Naive thymus-derived CD4-positive, alpha-beta T cell (primary cell): ENCODE data around the gene LRRC32. TPM values are rescaled to one million over a fixed set of nuclear protein-coding genes. Genes with fewer than 3 reads are reported as not detected.

Source experiments
- ATAC-seq: fragments of 150-1000 bp; cut with Tn5 transposase; 2 replicates; pipeline ENCODE4 v1.10.0; 2021; ENCODE audit warnings: mild to moderate bottlenecking, moderate library complexity
- CTCF ChIA-PET: fragments of 350-600 bp; sonication (Branson Sonifier 250); formaldehyde crosslinking; loops from one replicate; lab custom pipeline; 2021; ENCODE audit warnings: antibody characterized with exemption; lab: Charles Lee
- POLR2A ChIA-PET: fragments of 350-600 bp; sonication (Branson Sonifier 250); formaldehyde crosslinking; loops from one replicate; lab custom pipeline; 2021; ENCODE audit warnings: antibody characterized with exemption, inconsistent platforms; lab: Charles Lee
- DNase-seq, 9 donors: peaks; one replicate each; pipeline versions ENCODE4 v3.0.0 to v3.0.0-alpha.2; 2020 to 2022; ENCODE audit warnings: mixed read lengths in 1 of 9
- H3K27ac ChIP-seq: one replicate; pipeline ENCODE4 v1.7.0; 2013; ENCODE audit warnings: mild to moderate bottlenecking, low read depth, low read length, moderate library complexity
- H3K27me3 ChIP-seq, 2 donors: one replicate each; pipeline ENCODE4 v1.7.0; 2013; ENCODE audit warnings: low read length in 2 of 2, mild to moderate bottlenecking in 2 of 2, moderate library complexity in 2 of 2; ENCODE audit not compliant: control insufficient read depth in 2 of 2, insufficient read depth in 2 of 2
- H3K36me3 ChIP-seq, 3 experiments: 1 replicate in 2 of 3; 2 replicates in 1 of 3; pipeline ENCODE4 v1.7.0; 2013; ENCODE audit warnings: low read length in 3 of 3, mild to moderate bottlenecking in 3 of 3, moderate library complexity in 1 of 3; ENCODE audit not compliant: insufficient read depth in 3 of 3, control insufficient read depth in 2 of 3
- H3K4me1 ChIP-seq, 2 donors: one replicate each; pipeline ENCODE4 v1.7.0; 2013; ENCODE audit warnings: low read length in 2 of 2, mild to moderate bottlenecking in 2 of 2, moderate library complexity in 1 of 2; ENCODE audit not compliant: control insufficient read depth in 2 of 2, insufficient read depth in 2 of 2
- H3K4me3 ChIP-seq: 2 replicates; pipeline ENCODE4 v1.7.0; 2013; ENCODE audit warnings: mild to moderate bottlenecking, low read length
- H3K9me3 ChIP-seq, 3 experiments: 1 replicate in 2 of 3; 2 replicates in 1 of 3; pipeline ENCODE4 v1.7.0; 2013; ENCODE audit warnings: low read length in 3 of 3; ENCODE audit not compliant: control insufficient read depth in 2 of 3
- H3K27ac Mint-ChIP-seq, 9 donors: one replicate each; pipeline ENCODE4 v1.8.0; 2020 to 2022; ENCODE audit warnings: mixed read lengths in 9 of 9, mild to moderate bottlenecking in 8 of 9, moderate library complexity in 5 of 9, inconsistent platforms in 2 of 9
- H3K27me3 Mint-ChIP-seq, 5 donors: one replicate each; pipeline ENCODE4 v1.8.0; 2021 to 2022; ENCODE audit warnings: mixed read lengths in 5 of 5, mild to moderate bottlenecking in 1 of 5
- H3K36me3 Mint-ChIP-seq, 5 donors: one replicate each; pipeline ENCODE4 v1.8.0; 2020 to 2022; ENCODE audit warnings: mixed read lengths in 5 of 5, mild to moderate bottlenecking in 3 of 5, inconsistent platforms in 1 of 5
- H3K4me1 Mint-ChIP-seq, 7 donors: one replicate each; pipeline ENCODE4 v1.8.0; 2020 to 2022; ENCODE audit warnings: mixed read lengths in 7 of 7, mild to moderate bottlenecking in 3 of 7, inconsistent platforms in 1 of 7
- H3K4me3 Mint-ChIP-seq, 10 donors: one replicate each; pipeline ENCODE4 v1.8.0; 2020 to 2022; ENCODE audit warnings: mild to moderate bottlenecking in 10 of 10, mixed read lengths in 10 of 10, moderate library complexity in 6 of 10, inconsistent platforms in 2 of 10
- H3K9me3 Mint-ChIP-seq, 11 donors: one replicate each; pipeline ENCODE4 v1.8.0; 2020 to 2022; ENCODE audit warnings: mixed read lengths in 11 of 11, mild to moderate bottlenecking in 4 of 11, inconsistent platforms in 1 of 11, moderate library complexity in 1 of 11
- intact Hi-C, 2 donors: fragments of 100-400 bp; cut with micrococcal nuclease; formaldehyde crosslinking; loops; one replicate each; pipeline ENCODE4 v1.15.1; 2023
- polyA plus RNA-seq, 2 donors: library from polyadenylated mRNA; unstranded; fragments of 300-500 nt; fragmentation: Illumina TruSeq; gene quantifications; one replicate each; pipeline ENCODE4 v1.2.3, GENCODE V29; 2021
- total RNA-seq, 6 experiments: library from RNA in 5 of 6; stranded (reverse) in 5 of 6; gene quantifications; 1 replicate in 5 of 6; 2 replicates in 1 of 6; pipeline ENCODE4 v1.2.3 and lab custom pipeline; 2021 to 2026

The LRRC32 gene
- total and polyA plus RNA-seq, 7 experiments from 2014 or later = 0.08 to 4.5 (median 0.61) TPM; not detected in 3

DNA sequence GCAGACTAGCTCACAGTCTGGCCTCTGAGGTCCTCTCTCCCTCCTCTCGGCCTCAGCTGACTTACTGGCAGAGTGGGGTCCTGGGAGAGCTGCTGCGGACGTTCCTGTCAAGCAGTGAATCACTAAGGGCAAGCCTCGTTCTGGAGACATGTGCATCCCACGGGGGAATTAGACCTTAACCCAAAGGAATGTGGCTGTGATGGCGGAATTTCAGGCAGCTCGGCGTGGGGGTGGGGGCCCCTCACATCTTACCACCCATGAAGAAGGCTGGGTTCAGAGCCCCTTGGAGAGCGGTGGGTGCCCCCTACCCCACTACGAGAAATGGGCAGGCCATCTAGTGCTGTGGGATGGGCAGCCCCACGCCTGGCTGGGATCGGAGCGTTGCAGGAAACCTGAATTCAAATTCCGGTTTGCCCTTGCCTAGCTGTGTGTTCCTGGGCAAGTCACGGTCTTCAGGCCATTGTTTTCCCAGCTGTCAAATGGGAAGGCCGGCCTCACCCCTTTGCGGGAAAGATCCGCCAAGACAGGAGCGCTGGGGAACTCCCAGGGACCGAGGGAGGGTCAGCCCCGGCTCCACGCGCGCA, 554 bp downstream of the LRRC32 start:
- intact Hi-C loops = loop anchor here in 1 of 2 donors (5.0 kb wide), 2 partner anchors 43 to 73 kb away; no protein-coding TSS in a partner anchor
- no peaks in the 10 kb centered on the region for H3K36me3 ChIP-seq
- H3K27me3 ChIP-seq = peaks cover 0 to 7% of the 10 kb centered on the region in 2 donors
- H3K27ac ChIP-seq = no peak overlapping the region
- Mint-ChIP-seq H3K9me3 (peaks cover 0 to 2% (median 0%) of the 10 kb centered on the region in 11 donors), H3K27me3 (peaks cover 29 to 36% (median 32%) of the 10 kb centered on the region in 5 donors), H3K4me1 (peaks cover 11 to 37% (median 27%) of the 10 kb centered on the region in 7 donors), H3K27ac (peak overlapping the region in 1 of 9 donors; percentile 82), H3K36me3 (peaks cover 0 to 6% (median 0%) of the 10 kb centered on the region in 5 donors), H3K4me3 (peak overlapping the region; percentile 58 to 77 (median 69))
- ChIA-PET CTCF (interaction anchor here (1.1 kb wide), 1 partner anchor 22 kb away, joined by 3 read pairs; no protein-coding TSS in a partner anchor), POLR2A (no interaction called here)
- no peaks in the 10 kb centered on the region for H3K9me3 ChIP-seq
- DNase-seq (no peak), ATAC-seq (no peak)
- H3K4me1 ChIP-seq = peaks cover 7 to 34% of the 10 kb centered on the region in 2 donors
- H3K4me3 ChIP-seq = peak overlapping the region; percentile 35

DNA sequence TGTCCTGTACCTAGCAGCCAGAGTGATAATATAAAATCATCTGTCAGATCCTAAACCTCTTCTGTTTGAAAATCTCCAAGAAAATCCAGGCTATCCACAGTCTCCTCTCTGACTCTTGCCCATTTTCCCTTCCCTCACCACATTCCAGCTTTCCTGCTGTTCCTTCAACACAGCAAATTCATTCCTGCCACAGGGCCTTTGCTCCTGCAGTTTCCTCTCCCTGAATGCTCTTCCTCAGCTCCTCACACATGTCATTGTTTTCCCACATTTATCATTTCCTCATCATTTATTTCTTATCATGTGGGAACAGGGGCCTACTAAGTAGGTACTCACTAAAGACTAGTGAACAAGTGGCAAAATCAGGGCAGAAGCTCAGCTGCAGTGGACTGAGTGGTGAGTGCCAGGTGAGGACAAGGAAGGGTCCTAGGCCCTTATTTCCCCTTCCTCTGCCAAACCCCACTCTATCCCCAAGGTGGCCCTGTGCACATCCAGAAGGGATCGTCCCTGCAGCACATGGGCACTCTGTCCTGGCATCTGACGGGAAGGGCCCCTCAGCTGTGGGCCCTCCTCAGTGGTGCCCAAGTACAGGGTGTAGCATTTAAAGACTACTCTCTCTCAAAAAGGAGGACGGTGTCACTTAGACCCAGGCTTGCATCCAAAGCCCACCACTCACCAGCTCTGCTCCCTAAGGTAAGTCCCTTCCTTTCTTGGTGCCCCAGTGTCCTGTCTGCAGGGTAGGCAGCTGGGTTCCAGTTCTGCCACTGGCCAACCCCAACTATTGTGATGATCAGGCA, 2.0 kb downstream of the LRRC32 start:
- POLR2A ChIA-PET = no interaction called here
- no peak overlapping the region for H3K27ac Mint-ChIP-seq
- no peak overlapping the region for H3K4me3 ChIP-seq
- H3K36me3 ChIP-seq = no peaks in the 10 kb centered on the region
- H3K27me3 Mint-ChIP-seq = peaks cover 29 to 36% (median 32%) of the 10 kb centered on the region in 5 donors
- peaks cover 0 to 2% (median 0%) of the 10 kb centered on the region in 11 donors for H3K9me3 Mint-ChIP-seq
- peaks cover 18 to 49% (median 36%) of the 10 kb centered on the region in 7 donors for H3K4me1 Mint-ChIP-seq
- H3K36me3 Mint-ChIP-seq = peaks cover 0 to 6% (median 0%) of the 10 kb centered on the region in 5 donors
- ATAC-seq (no peak), DNase-seq (no peak)
- peaks cover 0 to 7% of the 10 kb centered on the region in 2 donors for H3K27me3 ChIP-seq
- H3K27ac ChIP-seq = no peak overlapping the region
- peak overlapping the region in 7 of 10 donors; percentile 36 to 78 (median 58) for H3K4me3 Mint-ChIP-seq
- no peaks in the 10 kb centered on the region for H3K9me3 ChIP-seq
- CTCF ChIA-PET = no interaction called here
- peaks cover 13 to 36% of the 10 kb centered on the region in 2 donors for H3K4me1 ChIP-seq
- intact Hi-C loops = no loop called here

DNA sequence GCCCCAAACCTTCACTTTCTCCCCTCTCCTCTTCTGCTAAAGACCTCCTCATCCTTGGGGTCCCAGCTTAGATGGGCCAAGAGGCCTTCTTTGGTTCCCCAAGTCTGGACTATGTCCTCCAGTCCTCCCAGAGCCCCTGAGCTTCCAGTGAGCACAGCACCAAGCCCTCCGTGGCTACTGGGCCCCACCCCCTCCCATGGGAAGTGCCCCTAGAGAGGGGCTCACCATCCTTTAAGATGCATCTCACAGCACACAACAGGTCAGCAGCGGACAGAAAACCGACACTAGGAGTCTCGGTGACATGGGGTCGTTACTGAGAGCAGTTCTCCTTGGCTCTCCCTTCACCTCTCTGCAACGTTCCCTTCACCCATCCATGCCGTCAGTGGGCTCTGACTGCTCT, 2.7 kb downstream of the LRRC32 start:
- peaks cover 11 to 44% (median 30%) of the 10 kb centered on the region in 7 donors for H3K4me1 Mint-ChIP-seq

DNA sequence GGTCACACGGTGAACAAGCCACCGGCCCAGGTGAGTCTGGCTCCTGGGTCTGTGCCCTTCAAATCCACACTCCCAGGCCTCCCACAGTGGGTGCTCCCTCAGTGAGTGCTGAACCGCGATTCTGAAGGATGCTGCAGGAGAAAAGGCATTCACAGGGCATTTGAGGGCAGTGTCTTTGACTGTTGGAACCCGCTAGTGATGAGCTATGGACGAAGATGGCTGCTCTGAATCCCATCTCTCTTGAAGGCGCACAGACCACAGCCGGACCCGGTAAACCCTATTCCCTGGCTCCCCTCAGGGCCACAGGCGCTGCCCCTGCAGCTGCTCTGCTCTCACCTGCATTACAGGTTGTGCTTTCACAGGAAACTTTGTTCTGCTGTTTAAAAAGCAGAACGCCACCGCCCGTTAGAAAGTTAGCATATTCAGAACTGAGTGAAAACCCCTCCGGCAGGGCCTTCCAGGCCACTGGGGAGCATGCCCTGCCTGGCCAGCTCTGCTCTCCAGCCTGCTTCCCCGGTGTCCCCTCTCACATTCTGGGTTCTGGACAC, 3.2 kb downstream of the LRRC32 start:
- Histone ChIP-seq H3K27ac (no peak overlapping the region), H3K4me1 (peaks cover 13 to 25% of the 10 kb centered on the region in 2 donors), H3K36me3 (no peaks in the 10 kb centered on the region), H3K9me3 (no peaks in the 10 kb centered on the region), H3K27me3 (peaks cover 0 to 7% of the 10 kb centered on the region in 2 donors), H3K4me3 (no peak overlapping the region)
- H3K4me3 Mint-ChIP-seq = peak overlapping the region in 1 of 10 donors; percentile 21
- peaks cover 0 to 6% (median 0%) of the 10 kb centered on the region in 5 donors for H3K36me3 Mint-ChIP-seq
- CTCF ChIA-PET = interaction anchor here (0.6 kb wide), 1 partner anchor 54 kb away, joined by 4 read pairs; no protein-coding TSS in a partner anchor
- ATAC-seq (no peak), DNase-seq (peak in 1 of 9 donors; percentile 4)
- POLR2A ChIA-PET = no interaction called here
- H3K9me3 Mint-ChIP-seq = peaks cover 0 to 2% (median 0%) of the 10 kb centered on the region in 11 donors
- H3K4me1 Mint-ChIP-seq = peaks cover 10 to 41% (median 27%) of the 10 kb centered on the region in 7 donors
- H3K27me3 Mint-ChIP-seq = peaks cover 26 to 35% (median 32%) of the 10 kb centered on the region in 5 donors
- intact Hi-C loops = no loop called here
- no peak overlapping the region for H3K27ac Mint-ChIP-seq

More for the DNA sequence above, 2.7 kb downstream of the LRRC32 start:
- H3K27ac Mint-ChIP-seq = no peak overlapping the region
- ChIA-PET CTCF (interaction anchor here (0.6 kb wide), 1 partner anchor 54 kb away, joined by 4 read pairs; no protein-coding TSS in a partner anchor), POLR2A (no interaction called here)
- H3K9me3 Mint-ChIP-seq = peaks cover 0 to 2% (median 0%) of the 10 kb centered on the region in 11 donors
- H3K36me3 Mint-ChIP-seq = peaks cover 0 to 6% (median 0%) of the 10 kb centered on the region in 5 donors
- ATAC-seq (no peak), DNase-seq (peak in 1 of 9 donors; percentile 4)
- H3K27me3 Mint-ChIP-seq = peaks cover 27 to 35% (median 32%) of the 10 kb centered on the region in 5 donors
- H3K4me3 ChIP-seq = no peak overlapping the region
- H3K27ac ChIP-seq = no peak overlapping the region
- no peaks in the 10 kb centered on the region for H3K36me3 ChIP-seq
- peaks cover 0 to 7% of the 10 kb centered on the region in 2 donors for H3K27me3 ChIP-seq
- H3K4me1 ChIP-seq = peaks cover 13 to 30% of the 10 kb centered on the region in 2 donors
- no peaks in the 10 kb centered on the region for H3K9me3 ChIP-seq
- intact Hi-C loops = no loop called here
- H3K4me3 Mint-ChIP-seq = peak overlapping the region in 1 of 10 donors; percentile 21

DNA sequence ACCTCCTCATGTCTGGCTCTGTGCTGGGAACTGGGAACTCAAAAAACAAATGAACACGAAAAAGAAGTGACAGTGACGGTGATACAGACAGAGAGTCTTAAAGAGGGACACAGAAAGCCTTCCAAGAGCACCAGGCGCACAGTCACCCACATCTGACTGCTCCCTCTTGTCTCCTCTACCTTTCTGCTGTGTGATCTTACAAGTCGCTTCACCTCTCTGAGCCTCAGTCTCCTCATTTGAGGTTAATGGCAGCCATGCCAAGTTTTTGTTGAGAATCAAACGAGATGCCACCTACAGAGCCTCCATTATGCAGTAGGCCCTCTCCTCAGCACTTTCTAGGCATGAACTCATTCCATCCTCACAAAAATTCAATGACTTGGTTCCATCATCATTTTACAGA, 3.7 kb downstream of the LRRC32 start:
- POLR2A ChIA-PET = no interaction called here

DNA sequence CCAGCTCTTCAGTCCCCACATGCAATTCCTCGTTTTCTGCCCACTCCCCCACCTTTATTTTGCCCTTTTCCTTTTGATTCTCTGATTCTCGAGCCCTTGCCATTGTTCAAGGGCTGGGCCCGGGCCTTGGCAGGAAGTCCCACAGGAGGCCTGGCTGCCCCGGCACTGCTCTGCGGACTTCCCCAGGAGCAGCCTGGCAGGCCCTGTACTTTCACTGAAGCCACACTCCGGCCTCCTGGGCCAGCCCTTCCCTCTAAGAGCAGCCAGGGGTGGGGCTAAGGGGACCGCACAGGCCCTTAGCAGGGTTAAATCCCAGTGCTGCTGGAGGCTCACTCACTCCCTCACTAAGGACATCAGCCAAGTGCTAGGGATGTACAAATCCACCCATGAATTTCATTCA, 4.1 kb downstream of the LRRC32 start:
- peak; percentile 30 for ATAC-seq

More for the DNA sequence above, 3.7 kb downstream of the LRRC32 start:
- Histone ChIP-seq H3K27ac (no peak overlapping the region), H3K36me3 (no peaks in the 10 kb centered on the region), H3K9me3 (no peaks in the 10 kb centered on the region), H3K4me1 (peaks cover 13 to 20% of the 10 kb centered on the region in 2 donors), H3K27me3 (peaks cover 0 to 7% of the 10 kb centered on the region in 2 donors), H3K4me3 (no peak overlapping the region)
- H3K27me3 Mint-ChIP-seq = peaks cover 24 to 35% (median 31%) of the 10 kb centered on the region in 5 donors
- ATAC-seq (no peak), DNase-seq (no peak)
- H3K27ac Mint-ChIP-seq = no peak overlapping the region
- peaks cover 10 to 40% (median 27%) of the 10 kb centered on the region in 7 donors for H3K4me1 Mint-ChIP-seq
- peaks cover 0 to 6% (median 0%) of the 10 kb centered on the region in 5 donors for H3K36me3 Mint-ChIP-seq
- H3K9me3 Mint-ChIP-seq = peaks cover 0 to 2% (median 0%) of the 10 kb centered on the region in 11 donors
- CTCF ChIA-PET = no interaction called here
- intact Hi-C loops = no loop called here
- no peak overlapping the region for H3K4me3 Mint-ChIP-seq

More for the DNA sequence above, 4.1 kb downstream of the LRRC32 start:
- peaks cover 0 to 6% (median 0%) of the 10 kb centered on the region in 5 donors for H3K36me3 Mint-ChIP-seq
- peaks cover 10 to 36% (median 24%) of the 10 kb centered on the region in 7 donors for H3K4me1 Mint-ChIP-seq
- H3K27ac ChIP-seq = no peak overlapping the region
- H3K4me3 Mint-ChIP-seq = no peak overlapping the region
- no peak overlapping the region for H3K27ac Mint-ChIP-seq
- peaks cover 20 to 31% (median 27%) of the 10 kb centered on the region in 5 donors for H3K27me3 Mint-ChIP-seq
- H3K4me1 ChIP-seq = peaks cover 13 to 16% of the 10 kb centered on the region in 2 donors
- no peaks in the 10 kb centered on the region for H3K9me3 ChIP-seq
- DNase-seq = peak in 1 of 9 donors; percentile 3
- ChIA-PET CTCF (interaction anchor here (0.6 kb wide), 1 partner anchor 1279 kb away, joined by 3 read pairs; no protein-coding TSS in a partner anchor), POLR2A (no interaction called here)
- peaks cover 0 to 2% (median 0%) of the 10 kb centered on the region in 11 donors for H3K9me3 Mint-ChIP-seq
- H3K27me3 ChIP-seq = peaks cover 0 to 7% of the 10 kb centered on the region in 2 donors
- intact Hi-C loops = no loop called here
- H3K36me3 ChIP-seq = no peaks in the 10 kb centered on the region
- no peak overlapping the region for H3K4me3 ChIP-seq
